ENCODE results near the gene RPTOR.
A peak's percentile ranks its signal among the peaks of the same experiment; 100 is the strongest.

Gene RPTOR

GRCh38 chr17:80892900-80893603 is 348.4 kb downstream of the RPTOR start:
- H3K4me3 ChIP-seq (replicated peaks in 1 of 2; ENCODE audit: low read depth in 2 of 2, low read length in 2 of 2) = no peak overlapping the region
- DNase-seq (ENCODE audit: low read depth in 2 of 2) = peak; percentile 65 to 74
- TF ChIP-seq CTCF (IDR thresholded peaks at IDR 0.05; ENCODE audit: low read depth, low read length) = no peak

GRCh38 chr17:80893604-80894438 is 349.2 kb downstream of the RPTOR start:
- no peak overlapping the region for H3K4me3 ChIP-seq (replicated peaks in 1 of 2; ENCODE audit: low read depth in 2 of 2, low read length in 2 of 2)
- TF ChIP-seq CTCF (IDR thresholded peaks at IDR 0.05; ENCODE audit: low read depth, low read length) = no peak
- no peak for DNase-seq (ENCODE audit: low read depth in 2 of 2)

- peak; percentile 11 for TF ChIP-seq CTCF (IDR thresholded peaks at IDR 0.05; ENCODE audit: low read depth, low read length)
- no peak overlapping the region for H3K4me3 ChIP-seq (replicated peaks in 1 of 2; ENCODE audit: low read depth in 2 of 2, low read length in 2 of 2)
- DNase-seq (ENCODE audit: low read depth in 2 of 2) = no peak
Measured at GRCh38 chr17:80894439-80894721, 349.7 kb downstream of the RPTOR start.

- no peak for DNase-seq (ENCODE audit: low read depth in 2 of 2)
- H3K4me3 ChIP-seq (replicated peaks in 1 of 2; ENCODE audit: low read depth in 2 of 2, low read length in 2 of 2) = no peak overlapping the region
- TF ChIP-seq CTCF (IDR thresholded peaks at IDR 0.05; ENCODE audit: low read depth, low read length) = no peak
Measured at GRCh38 chr17:80894726-80895125, 350.1 kb downstream of the RPTOR start.

GRCh38 chr17:80895366-80895765 is 350.7 kb downstream of the RPTOR start:
- no peak for DNase-seq (ENCODE audit: low read depth in 2 of 2)

GRCh38 chr17:80898716-80899115 is 354.1 kb downstream of the RPTOR start:
- no peak overlapping the region for H3K4me3 ChIP-seq (replicated peaks in 1 of 2; ENCODE audit: low read depth in 2 of 2, low read length in 2 of 2)
- no peak for TF ChIP-seq CTCF (IDR thresholded peaks at IDR 0.05; ENCODE audit: low read depth, low read length)
- DNase-seq (ENCODE audit: low read depth in 2 of 2) = no peak

More at GRCh38 chr17:80895366-80895765, 350.7 kb downstream of the RPTOR start:
- no peak overlapping the region for H3K4me3 ChIP-seq (replicated peaks in 1 of 2; ENCODE audit: low read depth in 2 of 2, low read length in 2 of 2)
- no peak for TF ChIP-seq CTCF (IDR thresholded peaks at IDR 0.05; ENCODE audit: low read depth, low read length)

Measured in cardiac fibroblast (primary cell).